BLaER1 (cell line): ENCODE data around the gene NEURL1.
A peak's percentile ranks its signal among the peaks of the same experiment; 100 is the strongest.

Source experiments
- H3K27ac ChIP-seq: shearing (Covaris generic); formaldehyde crosslinking; 2 replicates; pipeline ENCODE4 v1.8.1; 2022
- H3K27me3 ChIP-seq: shearing (Covaris generic); formaldehyde crosslinking; 2 replicates; pipeline ENCODE4 v1.8.1; 2022
- H3K36me3 ChIP-seq: shearing (Covaris generic); formaldehyde crosslinking; 2 replicates; pipeline ENCODE4 v1.8.1; 2022
- H3K4me1 ChIP-seq: shearing (Covaris generic); formaldehyde crosslinking; 2 replicates; pipeline ENCODE4 v1.8.1; 2022
- H3K4me2 ChIP-seq: shearing (Covaris generic); formaldehyde crosslinking; 2 replicates; pipeline ENCODE4 v1.8.1; 2022
- H3K4me3 ChIP-seq: shearing (Covaris generic); formaldehyde crosslinking; 2 replicates; pipeline ENCODE4 v1.8.1; 2022
- H3K9ac ChIP-seq: shearing (Covaris generic); formaldehyde crosslinking; 2 replicates; pipeline ENCODE4 v1.8.1; 2022
- H3K9me3 ChIP-seq: shearing (Covaris generic); formaldehyde crosslinking; 2 replicates; pipeline ENCODE4 v1.8.1; 2022
- H4K20me1 ChIP-seq: shearing (Covaris generic); formaldehyde crosslinking; 2 replicates; pipeline ENCODE4 v1.8.1; 2022
- Cebpa-rat ChIP-seq: shearing (Covaris generic); IDR thresholded peaks from 2 replicates; pipeline ENCODE4 v1.8.1; 2022

The NEURL1 gene

DNA sequence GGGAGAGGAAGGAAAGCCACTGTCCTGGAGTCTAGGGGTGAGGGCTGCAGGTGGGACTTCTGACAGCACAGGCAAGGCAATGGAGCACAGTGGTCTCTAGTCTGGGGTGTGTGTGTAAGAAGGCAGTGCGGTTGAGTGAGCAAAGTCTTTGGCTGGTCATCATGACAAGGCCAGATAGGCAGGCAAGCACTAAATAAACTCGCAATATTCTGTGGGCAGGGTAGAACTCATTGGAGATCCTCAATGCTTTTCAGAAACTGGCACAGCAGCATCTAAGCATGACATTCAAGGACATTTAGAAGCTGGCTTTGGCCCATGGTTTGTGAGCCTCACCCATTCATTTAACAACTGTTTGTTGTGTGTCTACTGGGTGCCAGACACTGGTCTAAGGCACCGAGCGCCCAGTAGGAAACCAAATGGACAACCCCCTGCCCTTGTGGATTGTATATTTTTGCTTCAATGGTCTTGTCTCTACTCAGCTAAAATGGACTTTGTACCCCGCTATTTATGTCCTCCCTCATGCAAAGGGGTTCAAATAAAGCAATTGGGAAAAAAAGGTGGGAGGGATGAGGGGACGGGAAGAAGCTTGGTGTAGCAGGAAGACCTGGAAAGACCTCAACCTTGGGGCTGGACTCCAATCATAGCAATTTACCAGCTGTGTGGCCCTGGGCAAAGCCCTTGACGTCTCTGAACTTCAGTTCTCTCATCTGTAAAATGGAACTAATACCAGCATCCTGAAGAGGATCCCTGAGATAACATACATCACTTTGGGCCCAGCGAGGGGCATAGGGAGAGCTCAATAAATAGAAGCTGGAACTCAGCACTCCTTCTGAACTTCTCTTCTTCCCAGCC lies 116.0 kb downstream of the NEURL1 start:
- no peak overlapping the region for H3K27ac ChIP-seq

GRCh38 chr10:103610083-103610472 lies 116.6 kb downstream of the NEURL1 start:
- peaks cover 16% of the 10 kb centered on the region for H4K20me1 ChIP-seq
- peaks cover 90% of the 10 kb centered on the region for H3K36me3 ChIP-seq
- H3K27ac ChIP-seq = no peak overlapping the region
- H3K4me3 ChIP-seq = no peak overlapping the region
- peaks cover 15% of the 10 kb centered on the region for H3K9me3 ChIP-seq
- H3K9ac ChIP-seq = no peak overlapping the region
- no peaks in the 10 kb centered on the region for H3K4me1 ChIP-seq
- H3K27me3 ChIP-seq = no peaks in the 10 kb centered on the region
- no peak for TF ChIP-seq Cebpa-rat
- H3K4me2 ChIP-seq = peak overlapping the region; percentile 14; the same call in 1 of the 2 replicates

More for the DNA sequence above, 116.0 kb downstream of the NEURL1 start:
- Histone ChIP-seq H3K9ac (no peak overlapping the region), H3K4me2 (peak overlapping the region; percentile 14; the same call in 1 of the 2 replicates), H3K27me3 (no peaks in the 10 kb centered on the region), H4K20me1 (peaks cover 16% of the 10 kb centered on the region), H3K4me1 (no peaks in the 10 kb centered on the region), H3K4me3 (no peak overlapping the region), H3K9me3 (peaks cover 15% of the 10 kb centered on the region), H3K36me3 (peaks cover 90% of the 10 kb centered on the region)
- no peak for TF ChIP-seq Cebpa-rat

GRCh38 chr10:103610921-103611511 lies 117.5 kb downstream of the NEURL1 start:
- TF ChIP-seq Cebpa-rat = no peak
- peaks cover 15% of the 10 kb centered on the region for H3K9me3 ChIP-seq
- no peak overlapping the region for H3K4me3 ChIP-seq
- peaks cover 89% of the 10 kb centered on the region for H3K36me3 ChIP-seq
- H3K4me2 ChIP-seq = no peak overlapping the region
- H4K20me1 ChIP-seq = peaks cover 16% of the 10 kb centered on the region
- H3K9ac ChIP-seq = no peak overlapping the region
- no peak overlapping the region for H3K27ac ChIP-seq
- no peaks in the 10 kb centered on the region for H3K4me1 ChIP-seq
- no peaks in the 10 kb centered on the region for H3K27me3 ChIP-seq

DNA sequence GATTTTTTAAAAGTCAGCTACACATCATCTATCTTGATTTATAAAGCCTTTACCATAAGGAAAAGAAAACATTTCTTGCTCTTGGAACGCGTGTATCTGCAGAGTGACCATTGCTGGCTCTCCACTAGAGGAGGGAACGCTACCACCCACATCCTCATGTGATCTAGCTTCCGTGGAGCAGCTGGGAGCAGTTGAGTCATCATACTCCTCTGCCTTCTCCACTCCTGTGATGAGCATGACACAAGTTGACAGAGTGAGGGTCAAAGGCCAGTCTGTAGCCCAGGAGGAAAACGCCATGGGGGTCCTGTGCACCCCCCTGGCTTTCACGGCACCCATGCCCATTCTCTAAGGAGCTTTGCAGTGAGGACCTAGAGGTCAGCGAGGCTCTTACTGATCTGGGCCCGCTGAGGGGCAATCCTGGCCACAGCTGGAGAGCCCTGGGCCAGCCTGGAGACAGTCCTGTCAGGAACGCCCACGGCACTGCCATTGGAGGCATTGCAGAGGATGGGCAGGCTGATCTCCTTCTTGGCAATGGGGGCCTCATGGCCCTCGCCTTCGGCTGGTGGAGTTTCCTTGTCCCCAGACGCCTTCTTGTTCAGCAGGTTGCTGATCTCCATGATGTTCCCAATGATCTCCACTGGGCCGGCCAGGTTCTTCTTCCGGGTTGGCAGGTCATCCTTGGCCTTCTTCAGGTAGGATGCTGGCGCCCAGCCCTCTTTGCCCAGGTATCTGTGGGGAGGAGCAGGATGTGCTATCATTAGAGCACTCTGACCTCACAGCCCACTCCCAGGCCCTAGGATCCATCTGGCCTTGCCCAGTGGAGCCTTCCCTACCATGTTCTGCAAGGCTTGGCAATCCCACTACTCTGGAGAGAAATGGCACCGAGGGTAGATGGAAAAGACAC lies 119.2 kb downstream of the NEURL1 start:
- Histone ChIP-seq H3K9ac (no peak overlapping the region), H3K36me3 (peaks cover 98% of the 10 kb centered on the region), H3K27ac (no peak overlapping the region)

DNA sequence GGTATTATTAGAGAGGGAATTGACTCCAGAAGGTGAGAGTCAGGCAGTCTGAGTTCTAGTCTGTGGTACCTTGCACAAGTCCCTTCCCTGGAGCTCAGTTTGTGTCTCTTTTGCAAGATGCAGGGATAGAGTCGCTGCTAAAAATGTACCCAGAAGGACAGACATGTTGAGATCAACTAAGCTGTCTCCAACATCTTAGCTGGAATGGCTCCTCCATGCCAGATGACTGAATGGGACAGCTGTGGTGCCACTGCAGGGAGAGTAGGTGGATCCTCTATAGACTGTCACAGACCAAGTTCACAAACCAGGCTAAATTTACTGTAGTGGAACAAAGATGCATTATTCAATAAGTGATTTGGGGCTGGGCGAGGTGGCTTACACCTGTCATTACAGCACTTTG lies 120.1 kb downstream of the NEURL1 start:
- H3K9ac ChIP-seq = no peak overlapping the region
- H3K9me3 ChIP-seq = peaks cover 3% of the 10 kb centered on the region; the same call in 1 of the 2 replicates
- H4K20me1 ChIP-seq = peaks cover 35% of the 10 kb centered on the region
- no peak overlapping the region for H3K27ac ChIP-seq
- no peak for TF ChIP-seq Cebpa-rat
- H3K4me1 ChIP-seq = peaks cover 19% of the 10 kb centered on the region
- H3K4me3 ChIP-seq = no peak overlapping the region
- H3K4me2 ChIP-seq = no peak overlapping the region
- H3K27me3 ChIP-seq = no peaks in the 10 kb centered on the region
- peaks cover 99% of the 10 kb centered on the region for H3K36me3 ChIP-seq

More for the DNA sequence above, 119.2 kb downstream of the NEURL1 start:
- no peak overlapping the region for H3K4me2 ChIP-seq
- peaks cover 32% of the 10 kb centered on the region for H4K20me1 ChIP-seq
- peaks cover 10% of the 10 kb centered on the region; the same call in 1 of the 2 replicates for H3K4me1 ChIP-seq
- peaks cover 9% of the 10 kb centered on the region; the same call in 1 of the 2 replicates for H3K9me3 ChIP-seq
- no peaks in the 10 kb centered on the region for H3K27me3 ChIP-seq
- no peak overlapping the region for H3K4me3 ChIP-seq
- TF ChIP-seq Cebpa-rat = no peak

DNA sequence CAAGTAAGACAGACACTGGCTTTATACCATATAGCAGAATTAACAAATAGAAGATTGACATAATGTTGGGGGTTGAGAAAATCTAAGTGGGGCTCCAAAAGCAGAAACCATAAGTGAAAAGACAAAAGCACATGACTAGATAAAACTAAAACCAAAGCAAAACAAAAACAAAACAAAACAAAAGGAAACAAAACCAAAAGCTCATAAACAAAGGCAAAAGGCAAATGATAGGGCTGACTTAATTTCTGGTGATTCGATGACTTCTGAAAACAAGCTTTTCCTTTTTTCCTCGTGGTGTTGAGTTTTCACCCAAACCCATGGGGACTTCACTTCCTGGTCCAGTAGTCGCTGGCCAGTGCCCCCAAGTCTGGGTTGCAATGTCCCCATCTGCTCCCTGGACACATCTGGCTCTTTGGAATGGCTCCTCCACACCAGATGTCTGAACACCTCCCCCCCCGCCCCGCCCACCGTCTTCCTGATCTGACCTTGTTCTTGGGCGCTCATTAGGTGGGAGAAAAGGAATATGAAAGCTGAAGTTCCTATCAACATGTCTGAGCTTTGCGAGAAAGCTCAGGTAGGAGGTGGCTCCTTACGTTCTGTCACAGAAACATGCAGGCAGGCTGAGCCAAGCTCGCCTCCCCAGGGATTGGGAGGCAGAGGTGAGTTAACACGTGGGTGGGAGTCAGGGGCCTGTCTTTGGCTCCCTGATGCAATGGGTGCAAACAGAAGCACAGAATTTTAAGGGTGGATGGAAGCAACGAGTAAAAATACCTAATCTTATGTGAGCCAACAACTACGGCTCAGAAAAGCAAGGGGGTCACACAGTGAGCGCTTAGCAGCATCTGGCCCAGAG lies 121.0 kb downstream of the NEURL1 start:
- no peak overlapping the region for H3K27ac ChIP-seq
- peaks cover 29% of the 10 kb centered on the region for H3K4me1 ChIP-seq

GRCh38 chr10:103616705-103617601 lies 123.4 kb downstream of the NEURL1 start:
- peaks cover 53% of the 10 kb centered on the region for H4K20me1 ChIP-seq
- no peaks in the 10 kb centered on the region for H3K9me3 ChIP-seq
- H3K9ac ChIP-seq = no peak overlapping the region
- H3K4me3 ChIP-seq = no peak overlapping the region
- H3K4me2 ChIP-seq = no peak overlapping the region
- H3K27me3 ChIP-seq = no peaks in the 10 kb centered on the region
- H3K36me3 ChIP-seq = peaks cover 99% of the 10 kb centered on the region
- H3K4me1 ChIP-seq = peaks cover 53% of the 10 kb centered on the region
- no peak for TF ChIP-seq Cebpa-rat
- H3K27ac ChIP-seq = peak overlapping the region; percentile 51; the same call in 1 of the 2 replicates

More for the DNA sequence above, 121.0 kb downstream of the NEURL1 start:
- Histone ChIP-seq H3K27me3 (no peaks in the 10 kb centered on the region), H3K4me2 (no peak overlapping the region), H3K9me3 (no peaks in the 10 kb centered on the region; the same call in 1 of the 2 replicates), H4K20me1 (peaks cover 44% of the 10 kb centered on the region), H3K9ac (no peak overlapping the region), H3K4me3 (no peak overlapping the region), H3K36me3 (peaks cover 99% of the 10 kb centered on the region)
- TF ChIP-seq Cebpa-rat = no peak
